Testis (tissue), 2 donors: ENCODE results near the gene EYS.

Experiments
- CTCF ChIP-seq, 3 experiments: fragments of 450-650 bp in 2 of 3; fragments of 200-600 bp in 1 of 3; sonication (generic) in 1 of 3; IDR thresholded peaks; one replicate each; pipeline ENCODE4 v1.5.1; 2016 to 2019; ENCODE audit warnings: antibody characterized with exemption in 3 of 3, mild to moderate bottlenecking in 2 of 3, moderate library complexity in 1 of 3
- POLR2A ChIP-seq: fragments of 450-650 bp; IDR thresholded peaks from one replicate; pipeline ENCODE4 v1.6.1; 2017; ENCODE audit warnings: antibody characterized with exemption, mild to moderate bottlenecking, moderate library complexity

GRCh38 chr6:63985223-63985622, 1721.8 kb downstream of the EYS start:
- TF ChIP-seq CTCF (IDR thresholded peaks at IDR 0.05) (no peak), POLR2A (no peak)
